ENCODE measurements around the gene GPLD1. TPM values are rescaled to one million over a fixed set of nuclear protein-coding genes. Genes with fewer than 3 reads are reported as not detected.

The GPLD1 gene, protein sequence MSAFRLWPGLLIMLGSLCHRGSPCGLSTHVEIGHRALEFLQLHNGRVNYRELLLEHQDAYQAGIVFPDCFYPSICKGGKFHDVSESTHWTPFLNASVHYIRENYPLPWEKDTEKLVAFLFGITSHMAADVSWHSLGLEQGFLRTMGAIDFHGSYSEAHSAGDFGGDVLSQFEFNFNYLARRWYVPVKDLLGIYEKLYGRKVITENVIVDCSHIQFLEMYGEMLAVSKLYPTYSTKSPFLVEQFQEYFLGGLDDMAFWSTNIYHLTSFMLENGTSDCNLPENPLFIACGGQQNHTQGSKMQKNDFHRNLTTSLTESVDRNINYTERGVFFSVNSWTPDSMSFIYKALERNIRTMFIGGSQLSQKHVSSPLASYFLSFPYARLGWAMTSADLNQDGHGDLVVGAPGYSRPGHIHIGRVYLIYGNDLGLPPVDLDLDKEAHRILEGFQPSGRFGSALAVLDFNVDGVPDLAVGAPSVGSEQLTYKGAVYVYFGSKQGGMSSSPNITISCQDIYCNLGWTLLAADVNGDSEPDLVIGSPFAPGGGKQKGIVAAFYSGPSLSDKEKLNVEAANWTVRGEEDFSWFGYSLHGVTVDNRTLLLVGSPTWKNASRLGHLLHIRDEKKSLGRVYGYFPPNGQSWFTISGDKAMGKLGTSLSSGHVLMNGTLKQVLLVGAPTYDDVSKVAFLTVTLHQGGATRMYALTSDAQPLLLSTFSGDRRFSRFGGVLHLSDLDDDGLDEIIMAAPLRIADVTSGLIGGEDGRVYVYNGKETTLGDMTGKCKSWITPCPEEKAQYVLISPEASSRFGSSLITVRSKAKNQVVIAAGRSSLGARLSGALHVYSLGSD
- total RNA-seq (2022) (9.0 and 10.1 TPM in 2 replicates), Bru-seq, nascent RNA (percentile 54 among the genes with signal in this experiment), BruChase-seq, experiment 1, labeled RNA remaining after a 2-hour chase (percentile 56 among the genes with signal in this experiment), BruChase-seq, experiment 2, labeled RNA remaining after a 6-hour chase (percentile 56 among the genes with signal in this experiment)
- long read RNA-seq, partial matches to known transcripts = 0 of 7 reads
- long read RNA-seq, other reads (novel, unspliced or antisense) = 7 of 7 reads

DNA sequence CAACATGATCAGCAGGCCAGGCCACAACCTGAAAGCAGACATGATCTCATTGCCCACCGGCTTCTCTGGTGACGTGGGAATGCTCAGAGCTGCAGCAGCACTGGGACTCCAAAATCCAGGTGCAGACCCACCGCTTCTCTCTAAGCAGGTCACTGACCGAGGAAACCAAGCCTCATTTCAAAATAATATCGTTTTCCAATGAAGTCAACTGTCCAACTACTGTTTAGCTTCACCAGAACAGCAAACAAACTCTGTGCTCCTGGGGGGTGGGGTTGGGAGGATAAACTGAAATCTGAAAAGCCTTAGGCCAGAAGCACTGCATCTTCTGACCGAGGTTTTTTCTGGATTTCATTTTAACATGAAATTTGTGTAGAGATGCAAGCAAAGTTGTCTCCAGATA, at the start of gene GPLD1:
TSS of gene GPLD1 (minus strand) at position 109 of the 400 bp plus-strand sequence. CDS start at position 42, 67 bp downstream.
- no peak within 1 kb of the TSS for H3K27ac Mint-ChIP-seq (ENCODE audit: unreplicated experiment)
- H3K27me3 ChIP-seq (replicated peaks; ENCODE audit: control insufficient read depth, insufficient read depth, low read length) = no peaks in the 10 kb centered on the region
- no peak within 1 kb of the TSS for H3K4me3 ChIP-seq (ENCODE audit: low read depth, low read length)
- H3K9me3 ChIP-seq = no peaks in the 10 kb centered on the region
- H3K4me1 Mint-ChIP-seq (ENCODE audit: low read depth, unreplicated experiment) = peaks cover 13% of the 10 kb centered on the region
- no peak within 1 kb of the TSS for H3K4me3 Mint-ChIP-seq (ENCODE audit: unreplicated experiment)
- TF ChIP-seq, protein P1, sequence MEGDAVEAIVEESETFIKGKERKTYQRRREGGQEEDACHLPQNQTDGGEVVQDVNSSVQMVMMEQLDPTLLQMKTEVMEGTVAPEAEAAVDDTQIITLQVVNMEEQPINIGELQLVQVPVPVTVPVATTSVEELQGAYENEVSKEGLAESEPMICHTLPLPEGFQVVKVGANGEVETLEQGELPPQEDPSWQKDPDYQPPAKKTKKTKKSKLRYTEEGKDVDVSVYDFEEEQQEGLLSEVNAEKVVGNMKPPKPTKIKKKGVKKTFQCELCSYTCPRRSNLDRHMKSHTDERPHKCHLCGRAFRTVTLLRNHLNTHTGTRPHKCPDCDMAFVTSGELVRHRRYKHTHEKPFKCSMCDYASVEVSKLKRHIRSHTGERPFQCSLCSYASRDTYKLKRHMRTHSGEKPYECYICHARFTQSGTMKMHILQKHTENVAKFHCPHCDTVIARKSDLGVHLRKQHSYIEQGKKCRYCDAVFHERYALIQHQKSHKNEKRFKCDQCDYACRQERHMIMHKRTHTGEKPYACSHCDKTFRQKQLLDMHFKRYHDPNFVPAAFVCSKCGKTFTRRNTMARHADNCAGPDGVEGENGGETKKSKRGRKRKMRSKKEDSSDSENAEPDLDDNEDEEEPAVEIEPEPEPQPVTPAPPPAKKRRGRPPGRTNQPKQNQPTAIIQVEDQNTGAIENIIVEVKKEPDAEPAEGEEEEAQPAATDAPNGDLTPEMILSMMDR (IDR thresholded peaks at IDR 0.05; ENCODE audit: insufficient read depth in 1 of 2, low read depth in 1 of 2, low read length in 1 of 2, severe bottlenecking in 1 of 2, unreplicated experiment in 1 of 2) = no peak
- no peaks in the 10 kb centered on the region for H3K27me3 Mint-ChIP-seq (ENCODE audit: insufficient read depth, unreplicated experiment)
- no peaks in the 10 kb centered on the region for H3K36me3 ChIP-seq (ENCODE audit: control insufficient read depth, insufficient read depth, low read length)
- ChIA-PET CTCF (no interaction called here), POLR2A (no interaction called here)
- no peaks in the 10 kb centered on the region; the same call in 1 of the 2 replicates for H3K4me1 ChIP-seq
- H3K36me3 Mint-ChIP-seq (ENCODE audit: insufficient read depth, unreplicated experiment) = no peaks in the 10 kb centered on the region
- no peaks in the 10 kb centered on the region for H3K9me3 Mint-ChIP-seq (ENCODE audit: unreplicated experiment)
- intact Hi-C loops (cut with micrococcal nuclease; ENCODE audit: unreplicated experiment) = no loop called here
- BruUV-seq (replicated peaks) = no TSS peak
- DNase-seq = no peak

DNA sequence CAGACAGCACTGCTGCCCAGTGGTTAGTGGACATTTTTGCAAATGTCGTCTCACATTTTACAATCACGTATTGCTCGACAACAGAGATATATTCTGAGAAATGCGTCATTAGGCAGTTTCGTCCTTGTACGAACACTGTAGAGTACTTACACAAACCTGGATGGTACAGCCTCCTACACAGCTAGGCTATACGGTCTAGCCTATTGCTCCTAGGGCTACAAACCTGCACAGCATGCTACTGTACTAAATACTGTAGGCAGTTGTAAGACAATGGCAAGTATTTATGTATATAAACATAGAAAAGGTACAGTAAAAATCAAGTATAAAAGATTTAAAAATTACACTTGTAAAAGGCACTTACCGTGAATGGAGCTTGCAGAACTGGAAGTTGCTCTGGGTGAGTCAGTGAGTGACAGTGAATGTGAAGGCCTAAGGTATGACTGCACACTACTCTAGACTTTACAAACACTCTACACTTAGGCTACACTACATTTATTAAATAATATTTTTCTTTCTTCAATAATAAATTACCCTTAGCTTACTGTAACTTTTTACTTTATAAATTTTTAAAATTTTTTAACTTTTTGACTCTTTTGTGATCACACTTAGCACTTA, 48.5 kb upstream of the GPLD1 start:
- H3K4me3 Mint-ChIP-seq (ENCODE audit: unreplicated experiment) = no peak overlapping the region
- intact Hi-C loops (cut with micrococcal nuclease; ENCODE audit: unreplicated experiment) = no loop called here
- peaks cover 7% of the 10 kb centered on the region for H3K36me3 Mint-ChIP-seq (ENCODE audit: insufficient read depth, unreplicated experiment)
- POLR2A ChIA-PET = no interaction called here
- H3K27ac Mint-ChIP-seq (ENCODE audit: unreplicated experiment) = no peak overlapping the region
- DNase-seq = no peak
- H3K4me1 ChIP-seq = no peaks in the 10 kb centered on the region
- H3K36me3 ChIP-seq (ENCODE audit: control insufficient read depth, insufficient read depth, low read length) = no peaks in the 10 kb centered on the region; the same call in 1 of the 2 replicates
- no peaks in the 10 kb centered on the region for H3K4me1 Mint-ChIP-seq (ENCODE audit: low read depth, unreplicated experiment)
- no peaks in the 10 kb centered on the region for H3K27me3 ChIP-seq (replicated peaks; ENCODE audit: control insufficient read depth, insufficient read depth, low read length)
- H3K27me3 Mint-ChIP-seq (ENCODE audit: insufficient read depth, unreplicated experiment) = no peaks in the 10 kb centered on the region
- TF ChIP-seq, protein P1 (IDR thresholded peaks at IDR 0.05; ENCODE audit: insufficient read depth in 1 of 2, low read depth in 1 of 2, low read length in 1 of 2, severe bottlenecking in 1 of 2, unreplicated experiment in 1 of 2) = no peak
- H3K9me3 Mint-ChIP-seq (ENCODE audit: unreplicated experiment) = no peaks in the 10 kb centered on the region
- no TSS peak for BruUV-seq (replicated peaks)
- no peak overlapping the region for H3K4me3 ChIP-seq (ENCODE audit: low read depth, low read length)
- no peaks in the 10 kb centered on the region for H3K9me3 ChIP-seq
- CTCF ChIA-PET = interaction anchor here (0.6 to 1.6 kb wide), 2 partner anchors 13 to 17 kb away, joined by 3 to 4 read pairs; no protein-coding TSS in a partner anchor
